Gastroesophageal sphincter (tissue), 4 donors: ENCODE results near the gene VAV3. TPM values are rescaled to one million over a fixed set of nuclear protein-coding genes. Genes with fewer than 3 reads are reported as not detected.

ENCODE experiments used
- ATAC-seq: fragments of 150-250 bp; one replicate; pipeline ENCODE4 v1.9.1; 2016; ENCODE audit warnings: mild to moderate bottlenecking, moderate library complexity
- H3K27ac ChIP-seq, 4 donors: fragments of 200-600 bp; sonication (generic) in 3 of 4; 1 replicate in 3 of 4; 2 replicates in 1 of 4; pipeline ENCODE4 v1.5.1; 2016 to 2019
- H3K27me3 ChIP-seq: fragments of 200-600 bp; sonication (generic); one replicate; pipeline ENCODE4 v1.5.1; 2019
- H3K36me3 ChIP-seq, 2 donors: fragments of 200-600 bp; sonication (generic); one replicate each; pipeline ENCODE4 v1.5.1; 2019; ENCODE audit warnings: control low read depth in 1 of 2
- H3K4me1 ChIP-seq, 3 donors: fragments of 200-600 bp; sonication (generic); 1 replicate in 2 of 3; 2 replicates in 1 of 3; pipeline ENCODE4 v1.5.1; 2016 to 2019; ENCODE audit warnings: control low read depth in 2 of 3
- H3K4me3 ChIP-seq, 2 donors: fragments of 200-600 bp; sonication (generic); one replicate each; pipeline ENCODE4 v1.5.1; 2019; ENCODE audit warnings: mild to moderate bottlenecking in 1 of 2, moderate library complexity in 1 of 2
- H3K9me3 ChIP-seq, 3 donors: fragments of 200-600 bp; sonication (generic); one replicate each; pipeline ENCODE4 v1.5.1; 2017 to 2019; ENCODE audit warnings: control low read depth in 2 of 3
- EP300 ChIP-seq: sonication (generic); formaldehyde crosslinking; IDR thresholded peaks from one replicate; pipeline ENCODE4 v1.6.1; 2017; ENCODE audit warnings: antibody characterized with exemption, mild to moderate bottlenecking
- POLR2A ChIP-seq, 2 donors: fragments of 450-650 bp; IDR thresholded peaks; one replicate each; pipeline ENCODE4 v1.6.1; 2017; ENCODE audit warnings: antibody characterized with exemption in 2 of 2, mild to moderate bottlenecking in 2 of 2, moderate library complexity in 1 of 2
- POLR2AphosphoS5 ChIP-seq: sonication (generic); formaldehyde crosslinking; IDR thresholded peaks from one replicate; pipeline ENCODE4 v1.6.1; 2017; ENCODE audit warnings: antibody characterized with exemption
- WGBS, 2 donors: methylation state at CpG; one replicate each; pipeline ENCODE4 v1.1.5; 2018; ENCODE audit warnings: low coverage in 1 of 2; 5-methylcytosine and 5-hydroxymethylcytosine counted together
- total RNA-seq, 4 donors: library from RNA; depleted of rRNA; stranded (reverse); fragments of >200 nt; gene quantifications; one replicate each; pipeline ENCODE4 v1.1.0, GENCODE V29; 2016
- TF ChIP-seq, protein P1 (sequence below), 4 experiments: fragments of 200-600 bp in 2 of 4; fragments of 450-650 bp in 2 of 4; sonication (generic) in 1 of 4; IDR thresholded peaks; one replicate each; pipeline ENCODE4 v1.5.1; 2017 to 2019; ENCODE audit warnings: antibody characterized with exemption in 4 of 4, mild to moderate bottlenecking in 2 of 4, moderate library complexity in 2 of 4

VAV3 gene
- total RNA-seq, 4 donors from 2014 or later, result 1.3 to 4.7 (median 2.9) TPM

DNA sequence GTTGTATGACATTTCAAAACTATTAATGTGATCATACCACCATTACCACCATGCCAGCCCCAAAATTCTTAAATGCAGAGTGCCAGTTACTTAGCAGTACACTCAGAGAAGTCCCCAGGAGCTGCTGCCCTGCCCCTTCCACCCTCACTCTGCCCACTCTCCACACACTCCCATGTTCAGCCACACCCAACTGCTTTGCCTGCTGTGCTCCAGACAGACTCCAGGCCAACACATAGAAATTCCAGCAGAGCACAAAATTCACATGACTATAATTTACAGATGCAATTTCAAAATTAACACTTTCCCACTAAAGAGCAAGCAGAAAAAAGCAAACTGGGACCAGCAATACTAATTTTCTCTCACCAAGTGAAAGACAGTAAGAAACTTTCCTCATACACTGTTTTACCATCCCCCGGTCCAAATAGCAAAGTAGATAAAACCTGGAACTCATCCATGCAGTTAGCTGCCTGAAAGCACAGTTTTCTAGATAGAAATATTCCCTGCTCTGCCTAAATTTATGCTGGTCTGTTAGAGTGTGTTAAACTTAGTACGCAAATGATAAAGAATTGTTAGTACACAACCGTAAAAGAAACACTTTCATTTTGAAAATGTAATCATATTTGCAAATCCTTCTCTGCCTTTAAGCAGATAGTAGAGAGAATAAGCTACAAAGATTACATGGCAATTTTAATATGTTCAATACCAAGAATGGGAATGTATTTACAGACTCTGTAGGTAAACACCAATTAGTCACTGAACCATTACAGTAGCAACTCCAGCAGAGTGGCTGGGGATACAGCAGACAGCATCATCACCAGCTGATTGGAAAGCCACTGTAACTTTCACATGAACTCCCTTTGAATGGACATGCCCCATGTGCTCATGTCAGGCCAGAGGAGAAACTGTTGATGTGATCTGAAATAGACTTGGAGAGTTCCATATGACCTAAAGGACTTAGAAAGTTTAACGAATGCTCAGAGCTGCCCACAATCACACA lies 176.5 kb downstream of the VAV3 start:
- Histone ChIP-seq H3K4me3 (no peak overlapping the region), H3K27me3 (no peaks in the 10 kb centered on the region), H3K4me1 (no peaks in the 10 kb centered on the region), H3K9me3 (no peaks in the 10 kb centered on the region), H3K27ac (no peak overlapping the region), H3K36me3 (no peaks in the 10 kb centered on the region)
- no peak for TF ChIP-seq EP300
- no peak for TF ChIP-seq POLR2A (IDR thresholded peaks at IDR 0.05)
- TF ChIP-seq, protein P1, sequence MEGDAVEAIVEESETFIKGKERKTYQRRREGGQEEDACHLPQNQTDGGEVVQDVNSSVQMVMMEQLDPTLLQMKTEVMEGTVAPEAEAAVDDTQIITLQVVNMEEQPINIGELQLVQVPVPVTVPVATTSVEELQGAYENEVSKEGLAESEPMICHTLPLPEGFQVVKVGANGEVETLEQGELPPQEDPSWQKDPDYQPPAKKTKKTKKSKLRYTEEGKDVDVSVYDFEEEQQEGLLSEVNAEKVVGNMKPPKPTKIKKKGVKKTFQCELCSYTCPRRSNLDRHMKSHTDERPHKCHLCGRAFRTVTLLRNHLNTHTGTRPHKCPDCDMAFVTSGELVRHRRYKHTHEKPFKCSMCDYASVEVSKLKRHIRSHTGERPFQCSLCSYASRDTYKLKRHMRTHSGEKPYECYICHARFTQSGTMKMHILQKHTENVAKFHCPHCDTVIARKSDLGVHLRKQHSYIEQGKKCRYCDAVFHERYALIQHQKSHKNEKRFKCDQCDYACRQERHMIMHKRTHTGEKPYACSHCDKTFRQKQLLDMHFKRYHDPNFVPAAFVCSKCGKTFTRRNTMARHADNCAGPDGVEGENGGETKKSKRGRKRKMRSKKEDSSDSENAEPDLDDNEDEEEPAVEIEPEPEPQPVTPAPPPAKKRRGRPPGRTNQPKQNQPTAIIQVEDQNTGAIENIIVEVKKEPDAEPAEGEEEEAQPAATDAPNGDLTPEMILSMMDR (IDR thresholded peaks at IDR 0.05), result no peak
- TF ChIP-seq POLR2AphosphoS5, result no peak
- 28 to 72% methylated on average over 4 of the region's 4 CpGs for WGBS, 2 donors
- no peak for ATAC-seq

GRCh38 chr1:107787299-107787698 lies 177.7 kb downstream of the VAV3 start:
- no peak for ATAC-seq
- Histone ChIP-seq H3K9me3 (no peaks in the 10 kb centered on the region), H3K4me1 (no peaks in the 10 kb centered on the region), H3K27ac (no peak overlapping the region), H3K36me3 (no peaks in the 10 kb centered on the region), H3K27me3 (no peaks in the 10 kb centered on the region), H3K4me3 (no peak overlapping the region)
- 85 to 86% methylated on average over 2 of the region's 2 CpGs for WGBS, 2 donors
- TF ChIP-seq POLR2AphosphoS5 (no peak), EP300 (no peak), POLR2A (IDR thresholded peaks at IDR 0.05) (no peak)
- TF ChIP-seq, protein P1 (IDR thresholded peaks at IDR 0.05), result no peak

GRCh38 chr1:107786203-107786845 lies 178.7 kb downstream of the VAV3 start:
- 75 to 80% methylated on average over 5 of the region's 5 CpGs for WGBS, 2 donors
- TF ChIP-seq EP300, result no peak
- no peak for TF ChIP-seq POLR2AphosphoS5
- TF ChIP-seq POLR2A (IDR thresholded peaks at IDR 0.05), result no peak
- TF ChIP-seq, protein P1 (IDR thresholded peaks at IDR 0.05), result no peak
- no peaks in the 10 kb centered on the region for H3K9me3 ChIP-seq
- no peaks in the 10 kb centered on the region for H3K36me3 ChIP-seq
- H3K27me3 ChIP-seq, result no peaks in the 10 kb centered on the region
- no peak overlapping the region for H3K4me3 ChIP-seq
- no peaks in the 10 kb centered on the region for H3K4me1 ChIP-seq
- no peak for ATAC-seq
- no peak overlapping the region for H3K27ac ChIP-seq

GRCh38 chr1:107785496-107786202 lies 179.3 kb downstream of the VAV3 start:
- 81 to 82% methylated on average over 1 to 2 of the region's 3 CpGs for WGBS, 2 donors
- Histone ChIP-seq H3K27ac (no peak overlapping the region), H3K36me3 (no peaks in the 10 kb centered on the region), H3K27me3 (no peaks in the 10 kb centered on the region), H3K4me1 (no peaks in the 10 kb centered on the region), H3K9me3 (no peaks in the 10 kb centered on the region), H3K4me3 (no peak overlapping the region)
- TF ChIP-seq EP300 (no peak), POLR2AphosphoS5 (no peak), POLR2A (IDR thresholded peaks at IDR 0.05) (no peak)
- TF ChIP-seq, protein P1 (IDR thresholded peaks at IDR 0.05), result no peak
- no peak for ATAC-seq
